Adrenal gland (tissue), 5 donors: ENCODE results near the gene HDAC11.

Experiments used
- POLR2A ChIP-seq, 2 donors: fragments of 450-650 bp; IDR thresholded peaks; one replicate each; pipeline ENCODE4 v1.6.1; 2017; ENCODE audit warnings: antibody characterized with exemption in 2 of 2, mild to moderate bottlenecking in 2 of 2, moderate library complexity in 1 of 2
- TF ChIP-seq, protein P1 (sequence below), 6 experiments: fragments of 450-650 bp in 4 of 6; fragments of 200-600 bp in 2 of 6; sonication (generic) in 1 of 6; IDR thresholded peaks; 1 replicate in 5 of 6; 2 replicates in 1 of 6; pipeline versions ENCODE4 v1.5.1 to v1.8.0; 2016 to 2021; ENCODE audit warnings: antibody characterized with exemption in 6 of 6, mild to moderate bottlenecking in 2 of 6, moderate library complexity in 1 of 6
- donor health status: DM: no; HTN: no; CAD: no.

DNA sequence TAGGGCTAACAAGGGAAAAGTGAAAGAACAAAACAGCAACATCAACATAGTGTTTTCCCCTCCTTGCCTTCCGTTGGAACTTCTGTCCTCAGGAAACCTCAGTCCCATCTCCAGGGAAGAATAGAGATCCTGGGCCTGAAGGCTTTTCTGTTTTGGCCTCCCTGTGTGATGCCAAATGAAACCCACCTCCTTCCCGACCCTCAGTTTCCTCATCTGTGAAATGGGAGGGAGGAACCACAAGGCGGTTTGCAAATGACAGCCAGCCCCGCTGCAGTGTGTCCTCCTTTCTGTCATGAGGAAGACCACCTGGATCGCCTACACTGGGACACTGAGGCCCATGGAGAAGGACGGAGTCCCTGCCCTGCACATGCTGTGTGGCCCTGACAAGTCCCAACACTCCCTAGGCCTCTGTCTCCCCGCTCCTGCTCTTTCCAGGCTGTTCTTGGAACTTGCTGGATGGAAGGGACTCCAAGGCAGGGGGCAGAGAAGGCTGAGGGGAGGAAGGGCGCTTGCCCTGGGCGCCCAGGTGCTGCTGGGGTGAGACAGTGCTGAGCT, 40.3 kb downstream of the HDAC11 start:
- TF ChIP-seq, protein P1, sequence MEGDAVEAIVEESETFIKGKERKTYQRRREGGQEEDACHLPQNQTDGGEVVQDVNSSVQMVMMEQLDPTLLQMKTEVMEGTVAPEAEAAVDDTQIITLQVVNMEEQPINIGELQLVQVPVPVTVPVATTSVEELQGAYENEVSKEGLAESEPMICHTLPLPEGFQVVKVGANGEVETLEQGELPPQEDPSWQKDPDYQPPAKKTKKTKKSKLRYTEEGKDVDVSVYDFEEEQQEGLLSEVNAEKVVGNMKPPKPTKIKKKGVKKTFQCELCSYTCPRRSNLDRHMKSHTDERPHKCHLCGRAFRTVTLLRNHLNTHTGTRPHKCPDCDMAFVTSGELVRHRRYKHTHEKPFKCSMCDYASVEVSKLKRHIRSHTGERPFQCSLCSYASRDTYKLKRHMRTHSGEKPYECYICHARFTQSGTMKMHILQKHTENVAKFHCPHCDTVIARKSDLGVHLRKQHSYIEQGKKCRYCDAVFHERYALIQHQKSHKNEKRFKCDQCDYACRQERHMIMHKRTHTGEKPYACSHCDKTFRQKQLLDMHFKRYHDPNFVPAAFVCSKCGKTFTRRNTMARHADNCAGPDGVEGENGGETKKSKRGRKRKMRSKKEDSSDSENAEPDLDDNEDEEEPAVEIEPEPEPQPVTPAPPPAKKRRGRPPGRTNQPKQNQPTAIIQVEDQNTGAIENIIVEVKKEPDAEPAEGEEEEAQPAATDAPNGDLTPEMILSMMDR (IDR thresholded peaks at IDR 0.05), result no peak
- no peak for TF ChIP-seq POLR2A (IDR thresholded peaks at IDR 0.05)
